GM12878 (cell line): ENCODE measurements around the gene ALDH6A1. TPM values are rescaled to one million over a fixed set of nuclear protein-coding genes. Genes with fewer than 3 reads are reported as not detected.

Experiments
- ATAC-seq: fragments of 200-7000 bp; cut with Tn5 transposase; 3 replicates; pipeline ENCODE4 v1.9.1; 2020; ENCODE audit warnings: mild to moderate bottlenecking, moderate library complexity
- BruUV-seq: library from RNA; stranded (reverse); fragments of 400-500 nt; replicated peaks from 2 replicates; lab custom pipeline; 2021; lab: Mats Ljungman, UMichigan
- CTCF ChIA-PET: fragments of 300-600 bp; sonication (Branson Sonifier 250); formaldehyde crosslinking; extraction: SDS; loops from one replicate; lab custom pipeline; 2021; ENCODE audit warnings: inconsistent platforms; lab: Yijun Ruan, JAX
- POLR2A ChIA-PET: fragments of 350-600 bp; formaldehyde crosslinking; extraction: SDS; loops from one replicate; lab custom pipeline; 2021; ENCODE audit warnings: inconsistent platforms; lab: Charles Lee
- RAD21 ChIA-PET: fragments of 300-600 bp; sonication (Branson Sonifier 250); formaldehyde crosslinking; loops from one replicate; lab custom pipeline; 2023; ENCODE audit warnings: antibody characterized with exemption; ENCODE audit not compliant: unreplicated experiment; lab: Charles Lee
- SMC1A ChIA-PET: fragments of 300-600 bp; sonication (Branson Sonifier 250); formaldehyde crosslinking; loops from one replicate; lab custom pipeline; 2023; ENCODE audit not compliant: unreplicated experiment, uncharacterized antibody; lab: Charles Lee
- DNase-seq: peaks from one replicate; pipeline ENCODE4 v3.0.0-alpha.2; 2011; ENCODE audit warnings: low read depth, low spot score
- FAIRE-seq: peaks from 3 replicates; lab custom pipeline; 2011; peaks lifted over from hg19 to GRCh38; lab: Jason Lieb, UNC
- H2AFZ ChIP-seq: 2 replicates; pipeline ENCODE4 v1.6.0; 2011; ENCODE audit warnings: low read depth, low read length, control low read depth; ENCODE audit not compliant: control insufficient read depth
- H3K27ac ChIP-seq: 2 replicates; pipeline ENCODE4 v1.5.1; 2011; ENCODE audit warnings: control low read depth; ENCODE audit not compliant: control insufficient read depth, insufficient read depth
- H3K27me3 ChIP-seq, 2 experiments: replicated peaks in 1 of 2; 2 replicates each; pipeline versions ENCODE4 v1.6.0 to v1.6.1; 2011; ENCODE audit warnings: low read length in 1 of 2; ENCODE audit not compliant: control insufficient read depth in 2 of 2, insufficient read depth in 2 of 2
- H3K36me3 ChIP-seq, 2 experiments: 2 replicates each; pipeline ENCODE4 v1.5.1; 2011; ENCODE audit warnings: low read length in 1 of 2; ENCODE audit not compliant: control insufficient read depth in 2 of 2, insufficient read depth in 2 of 2
- H3K4me1 ChIP-seq: 2 replicates; pipeline ENCODE4 v1.6.1; 2011; ENCODE audit warnings: mild to moderate bottlenecking, low read length, moderate library complexity, mixed read lengths; ENCODE audit not compliant: control insufficient read depth, insufficient read depth
- H3K4me2 ChIP-seq: 2 replicates; pipeline ENCODE4 v1.6.0; 2011; ENCODE audit warnings: control low read depth; ENCODE audit not compliant: control insufficient read depth, insufficient read depth
- H3K4me3 ChIP-seq: fragments of 200-600 bp; sonication (generic); 2 replicates; pipeline ENCODE4 v1.5.1; 2016
- H3K79me2 ChIP-seq: 2 replicates; pipeline ENCODE4 v1.6.0; 2011; ENCODE audit warnings: low read length; ENCODE audit not compliant: control insufficient read depth, insufficient read depth
- H3K9ac ChIP-seq: 2 replicates; pipeline ENCODE4 v1.8.0; 2011; ENCODE audit warnings: low read length, control low read depth, mixed read lengths; ENCODE audit not compliant: control insufficient read depth, insufficient read depth
- H3K9me3 ChIP-seq: replicated peaks from 3 replicates; pipeline ENCODE4 v1.5.1; 2011; ENCODE audit warnings: mild to moderate bottlenecking, low read length; ENCODE audit not compliant: control insufficient read depth, insufficient read depth
- H4K20me1 ChIP-seq: 2 replicates; pipeline ENCODE4 v1.6.0; 2011; ENCODE audit not compliant: control insufficient read depth, insufficient read depth
- ATF2 ChIP-seq: IDR thresholded peaks from 2 replicates; pipeline ENCODE4 v1.6.1; 2012; ENCODE audit warnings: low read length, inconsistent platforms
- BCLAF1 ChIP-seq: fragments of 450-650 bp; IDR thresholded peaks from 2 replicates; pipeline ENCODE4 v1.6.1; 2017; ENCODE audit warnings: antibody characterized with exemption, mild to moderate bottlenecking, moderate library complexity
- CBX3 ChIP-seq: fragments of 200-600 bp; sonication (generic); IDR thresholded peaks from 2 replicates; pipeline ENCODE4 v1.6.1; 2016; ENCODE audit warnings: low read depth, borderline replicate concordance
- FOS ChIP-seq: IDR thresholded peaks from 3 replicates; pipeline ENCODE4 v1.6.1; 2011; ENCODE audit warnings: borderline replicate concordance; ENCODE audit not compliant: insufficient read length; ENCODE audit errors: extremely low read depth
- GABPA ChIP-seq: IDR thresholded peaks from 2 replicates; pipeline ENCODE4 v1.6.1; 2014; ENCODE audit warnings: antibody characterized with exemption, low read depth, mild to moderate bottlenecking, inconsistent platforms
- HDAC6 ChIP-seq: fragments of 200-600 bp; sonication (generic); IDR thresholded peaks from one replicate; pipeline ENCODE4 v1.8.0; 2017; ENCODE audit warnings: antibody characterized with exemption; ENCODE audit not compliant: unreplicated experiment
- MLLT1 ChIP-seq: fragments of 450-650 bp; IDR thresholded peaks from 2 replicates; pipeline ENCODE4 v1.6.1; 2016; ENCODE audit warnings: mild to moderate bottlenecking
- MTA3 ChIP-seq: IDR thresholded peaks from 2 replicates; pipeline ENCODE4 v1.6.1; 2012; ENCODE audit warnings: low read length, inconsistent platforms, borderline replicate concordance
- MXI1 ChIP-seq: fragments of 150-350 bp; IDR thresholded peaks from 2 replicates; pipeline ENCODE4 v1.6.1; 2011; ENCODE audit warnings: low read depth, mild to moderate bottlenecking, inconsistent platforms, low read length, improper control_type of control experiment
- NFYB ChIP-seq: IDR thresholded peaks from 2 replicates; pipeline ENCODE4 v1.6.1; 2011; ENCODE audit warnings: low read depth, mild to moderate bottlenecking, low read length, improper control_type of control experiment, moderate library complexity; ENCODE audit not compliant: insufficient read depth
- SUPT20H ChIP-seq: IDR thresholded peaks from 2 replicates; pipeline ENCODE4 v1.6.1; 2011; ENCODE audit warnings: low read depth, mild to moderate bottlenecking, low read length, moderate library complexity, borderline replicate concordance; ENCODE audit not compliant: control insufficient read depth
- SUZ12 ChIP-seq: fragments of 200-600 bp; sonication (generic); IDR thresholded peaks from one replicate; pipeline ENCODE4 v1.6.1; 2018; ENCODE audit warnings: antibody characterized with exemption, mild to moderate bottlenecking; ENCODE audit not compliant: unreplicated experiment
- TAF1 ChIP-seq: IDR thresholded peaks from 2 replicates; pipeline ENCODE4 v1.6.1; 2011; ENCODE audit warnings: mild to moderate bottlenecking, low read depth, low read length, borderline replicate concordance
- TCF12 ChIP-seq: IDR thresholded peaks from 2 replicates; pipeline ENCODE4 v1.6.1; 2011; ENCODE audit warnings: low read depth, mild to moderate bottlenecking, low read length
- WRNIP1 ChIP-seq: IDR thresholded peaks from 2 replicates; pipeline ENCODE4 v1.6.1; 2011; ENCODE audit warnings: low read depth, low read length, improper control_type of control experiment, borderline replicate concordance
- WGBS: methylation state at CpG from one replicate; pipeline ENCODE4 v1.1.6; 2016; ENCODE audit warnings: low lambda C conversion rate; ENCODE audit not compliant: insufficient replicate concordance, insufficient coverage; ENCODE audit errors: missing lambda C conversion rate; 5-methylcytosine and 5-hydroxymethylcytosine counted together
- in situ Hi-C: fragments of 300-500 bp; cut with MboI; formaldehyde crosslinking; loops from 9 replicates; pipeline ENCODE4 v1.14.3; 2018; ENCODE audit warnings: mixed read lengths
- intact Hi-C: fragments of 100-400 bp; cut with micrococcal nuclease; formaldehyde crosslinking; loops from one replicate; pipeline ENCODE4 v1.14.2; 2022; ENCODE audit not compliant: unreplicated experiment
- polyA plus RNA-seq, 11 experiments: library from polyadenylated mRNA; depleted of rRNA in 4 of 11; unstranded in 6 of 11; stranded (reverse) in 5 of 11; fragments of >200 nt; fragmentation: Nextera tagmentation in 4 of 11; fragmentation: Illumina TruSeq in 1 of 11; extraction: Ambion mirVana in 4 of 11; extraction: Trizol in 1 of 11; gene quantifications; 1 replicate in 1 of 11; 2 replicates in 10 of 11; pipeline versions ENCODE4 v1.2.1 to v1.2.3, GENCODE V29; 2011 to 2016; ENCODE audit warnings: inconsistent platforms in 2 of 11, missing spikeins in 2 of 11, low read depth in 1 of 11
- total RNA-seq, 4 experiments: library from RNA; depleted of rRNA in 3 of 4; stranded (reverse); fragments of >200 nt in 3 of 4; fragmentation: Illumina TruSeq in 1 of 4; extraction: Trizol in 1 of 4; gene quantifications; 2 replicates each; pipeline versions ENCODE4 v1.2.1 to v1.2.3, GENCODE V29; 2013 to 2021

The ALDH6A1 gene
- total and polyA plus RNA-seq, 10 of the 15 experiments (the other 5 are each of a cell fraction or from before 2014, with no cell fraction given): 6.3 to 23.4 (median 9.8) TPM

GRCh38 chr14:74126315-74127013, 42.2 kb upstream of the ALDH6A1 start:
- no peak for FAIRE-seq
- intact Hi-C loops: no loop called here
- SMC1A ChIA-PET: no interaction called here

More at GRCh38 chr14:74126315-74127013, 42.2 kb upstream of the ALDH6A1 start:
- ATAC-seq (no peak), DNase-seq (no peak)
- ChIA-PET POLR2A (no interaction called here), RAD21 (no interaction called here), CTCF (interaction anchor here (0.6 to 1.1 kb wide), 2 partner anchors 14 to 506 kb away, joined by 3 to 7 read pairs; no protein-coding TSS in a partner anchor)
- Histone ChIP-seq H3K27me3 (no peaks in the 10 kb centered on the region), H3K9me3 (no peaks in the 10 kb centered on the region), H4K20me1 (no peaks in the 10 kb centered on the region), H3K9ac (no peak overlapping the region), H3K36me3 (no peaks in the 10 kb centered on the region; a peak in 1 of 4 replicates), H2AFZ (no peak overlapping the region), H3K4me1 (no peaks in the 10 kb centered on the region), H3K79me2 (no peaks in the 10 kb centered on the region), H3K4me2 (no peak overlapping the region), H3K27ac (no peak overlapping the region), H3K4me3 (no peak overlapping the region)
- in situ Hi-C loops: no loop called here
- 100% methylated on average over 1 of the region's 1 CpG for WGBS
- BruUV-seq: no TSS peak
- no peak for TF ChIP-seq MTA3
- TF ChIP-seq ATF2: no peak
- no peak for TF ChIP-seq MLLT1
- no peak for TF ChIP-seq FOS
- TF ChIP-seq TAF1: no peak
- TF ChIP-seq SUZ12: no peak
- no peak for TF ChIP-seq WRNIP1
- TF ChIP-seq HDAC6: no peak
- no peak for TF ChIP-seq BCLAF1
- TF ChIP-seq SUPT20H: no peak
- no peak for TF ChIP-seq CBX3
- TF ChIP-seq NFYB: no peak
- no peak for TF ChIP-seq TCF12
- no peak for TF ChIP-seq MXI1
- TF ChIP-seq GABPA: no peak
